ENCODE data around the gene ZNF276. TPM values are rescaled to one million over a fixed set of nuclear protein-coding genes. Genes with fewer than 3 reads are reported as not detected.

Gene ZNF276
- total RNA-seq, 1 donor from 2014 or later, result 42.2 TPM

DNA sequence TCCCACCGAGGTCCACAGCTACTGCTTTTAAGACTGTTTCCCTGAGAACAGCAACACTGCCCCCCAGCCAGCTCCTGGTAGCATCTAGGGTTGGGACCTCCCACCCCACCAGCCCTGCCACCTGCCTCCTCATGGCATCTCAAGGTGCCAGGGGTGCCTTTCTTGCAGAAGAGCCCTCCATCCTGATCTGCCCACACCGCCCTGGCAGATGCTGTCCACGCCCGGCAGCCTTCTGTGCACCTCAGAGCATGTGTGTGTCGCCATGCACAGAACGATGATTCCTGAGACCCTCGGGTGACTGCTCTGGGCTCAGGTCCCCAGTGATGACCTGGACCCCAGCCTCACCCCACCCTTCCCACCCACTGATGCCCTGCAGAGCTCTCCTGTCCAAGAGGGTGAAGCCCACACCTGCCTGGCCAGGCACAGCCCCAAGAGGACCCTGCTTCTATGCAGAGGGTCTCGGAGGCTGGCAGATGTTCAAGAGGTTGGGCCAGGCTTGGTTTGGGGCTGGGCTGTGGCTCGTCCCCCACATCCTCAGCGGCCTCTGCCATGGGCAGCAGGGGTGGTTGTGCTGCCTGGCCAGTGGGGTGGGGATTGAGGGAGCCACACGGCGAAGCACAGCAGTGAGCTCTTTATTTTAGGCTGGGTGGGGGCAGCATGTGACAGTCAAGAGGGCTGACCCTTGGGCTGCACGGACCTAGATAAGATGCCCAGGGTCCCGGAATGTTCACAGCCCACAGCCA, 14.6 kb upstream of the ZNF276 start:
- DNase-seq (ENCODE audit: low spot score in 2 of 2, unreplicated experiment in 2 of 2), result no peak
- H3K9me3 Mint-ChIP-seq, result no peaks in the 10 kb centered on the region

DNA sequence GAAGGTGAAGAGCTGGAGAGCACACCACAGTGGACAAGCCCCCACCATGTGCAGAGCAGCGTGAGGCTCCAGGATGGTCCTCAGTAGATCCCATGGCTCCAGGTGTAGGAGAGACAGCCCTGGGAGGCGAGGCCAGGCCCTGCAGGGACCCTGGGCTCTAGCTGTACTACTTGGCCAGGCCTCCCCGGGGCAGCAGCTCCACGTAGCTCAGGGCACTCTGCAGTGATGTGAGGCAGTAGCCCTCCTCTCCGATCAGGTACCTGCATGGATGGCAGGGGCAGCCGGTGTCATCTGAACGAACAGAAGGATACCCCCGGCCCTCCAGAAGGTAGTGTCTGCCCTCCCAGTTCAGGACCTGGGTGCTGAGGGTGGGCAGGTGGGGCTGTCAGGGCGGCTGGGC, 13.6 kb upstream of the ZNF276 start:
- no peak for TF ChIP-seq CTCF (IDR thresholded peaks at IDR 0.05; ENCODE audit: unreplicated experiment)
- no peak overlapping the region for H3K27ac Mint-ChIP-seq

More for the DNA sequence above, 14.6 kb upstream of the ZNF276 start:
- Mint-ChIP-seq H3K4me3 (no peak overlapping the region), H3K27ac (no peak overlapping the region), H3K36me3 (no peaks in the 10 kb centered on the region), H3K4me1 (no peaks in the 10 kb centered on the region), H3K27me3 (ENCODE audit: low read depth) (peaks cover 16% of the 10 kb centered on the region)
- no peak for TF ChIP-seq CTCF (IDR thresholded peaks at IDR 0.05; ENCODE audit: unreplicated experiment)

GRCh38 chr16:89708481-89708931, 12.8 kb upstream of the ZNF276 start:
- H3K4me3 Mint-ChIP-seq, result no peak overlapping the region
- no peak for TF ChIP-seq CTCF (IDR thresholded peaks at IDR 0.05; ENCODE audit: unreplicated experiment)

More for the DNA sequence above, 13.6 kb upstream of the ZNF276 start:
- DNase-seq (ENCODE audit: low spot score in 2 of 2, unreplicated experiment in 2 of 2), result no peak
- Mint-ChIP-seq H3K4me1 (no peaks in the 10 kb centered on the region), H3K4me3 (no peak overlapping the region), H3K27me3 (ENCODE audit: low read depth) (peaks cover 10% of the 10 kb centered on the region), H3K36me3 (no peaks in the 10 kb centered on the region), H3K9me3 (no peaks in the 10 kb centered on the region)

DNA sequence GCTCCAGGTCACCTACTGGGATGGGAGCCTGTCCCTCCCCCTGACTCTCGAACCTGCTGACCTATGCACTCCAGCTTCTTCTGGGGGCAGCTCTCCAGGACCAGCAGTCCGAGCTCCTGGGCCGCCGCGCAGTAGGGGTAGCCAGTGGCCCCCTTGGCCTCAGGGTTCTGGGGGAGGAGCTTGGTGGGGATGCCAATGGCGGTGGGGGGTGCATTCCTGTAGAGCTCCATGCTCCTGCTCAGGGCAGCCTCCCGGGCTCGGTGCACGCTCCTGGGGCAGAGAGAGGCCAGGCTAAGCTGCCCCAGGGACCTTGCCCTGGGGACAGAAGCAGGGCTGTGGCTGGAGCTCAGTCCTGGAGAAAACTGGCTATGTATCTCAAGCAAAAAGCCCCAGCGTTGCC, 12.2 kb upstream of the ZNF276 start:
- peaks cover 7% of the 10 kb centered on the region for H3K27me3 Mint-ChIP-seq (ENCODE audit: low read depth)
- no peaks in the 10 kb centered on the region for H3K9me3 Mint-ChIP-seq
- H3K4me1 Mint-ChIP-seq, result no peaks in the 10 kb centered on the region
- TF ChIP-seq CTCF (IDR thresholded peaks at IDR 0.05; ENCODE audit: unreplicated experiment), result no peak
- no peak overlapping the region for H3K4me3 Mint-ChIP-seq
- no peak for DNase-seq (ENCODE audit: low spot score in 2 of 2, unreplicated experiment in 2 of 2)
- no peaks in the 10 kb centered on the region for H3K36me3 Mint-ChIP-seq
- H3K27ac Mint-ChIP-seq, result no peak overlapping the region

More at GRCh38 chr16:89708481-89708931, 12.8 kb upstream of the ZNF276 start:
- Mint-ChIP-seq H3K27ac (no peak overlapping the region), H3K4me1 (no peaks in the 10 kb centered on the region), H3K9me3 (no peaks in the 10 kb centered on the region), H3K27me3 (ENCODE audit: low read depth) (peaks cover 8% of the 10 kb centered on the region), H3K36me3 (no peaks in the 10 kb centered on the region)
- DNase-seq (ENCODE audit: low spot score in 2 of 2, unreplicated experiment in 2 of 2), result no peak

GRCh38 chr16:89709716-89710432, 11.5 kb upstream of the ZNF276 start:
- no peak for TF ChIP-seq CTCF (IDR thresholded peaks at IDR 0.05; ENCODE audit: unreplicated experiment)
- no peaks in the 10 kb centered on the region for H3K4me1 Mint-ChIP-seq
- DNase-seq (ENCODE audit: low spot score in 2 of 2, unreplicated experiment in 2 of 2), result no peak
- H3K4me3 Mint-ChIP-seq, result peak overlapping the region; percentile 38
- H3K27ac Mint-ChIP-seq, result no peak overlapping the region
- peaks cover 6% of the 10 kb centered on the region for H3K36me3 Mint-ChIP-seq
- H3K9me3 Mint-ChIP-seq, result peaks cover 2% of the 10 kb centered on the region
- peaks cover 5% of the 10 kb centered on the region for H3K27me3 Mint-ChIP-seq (ENCODE audit: low read depth)

Measured in mesothelial cell of epicardium (in vitro differentiated cells).